ENCODE data around the gene DIP2B.

- TF ChIP-seq CTCF (conservative IDR thresholded peaks at IDR 0.05) (no peak), EZH2 (IDR thresholded peaks at IDR 0.05; ENCODE audit: low read depth) (no peak)
Observed at GRCh38 chr12:50634379-50634778, 129.6 kb downstream of the DIP2B start.

All from PC-9 (cell line).